ENCODE measurements around the gene ST8SIA6. TPM values are rescaled to one million over a fixed set of nuclear protein-coding genes. Genes with fewer than 3 reads are reported as not detected.

Gene ST8SIA6
- total and polyA plus RNA-seq, 9 of the 15 experiments (the other 6 are each of a cell fraction or from before 2014, with no cell fraction given): 0.69 to 6.7 (median 5.0) TPM

DNA sequence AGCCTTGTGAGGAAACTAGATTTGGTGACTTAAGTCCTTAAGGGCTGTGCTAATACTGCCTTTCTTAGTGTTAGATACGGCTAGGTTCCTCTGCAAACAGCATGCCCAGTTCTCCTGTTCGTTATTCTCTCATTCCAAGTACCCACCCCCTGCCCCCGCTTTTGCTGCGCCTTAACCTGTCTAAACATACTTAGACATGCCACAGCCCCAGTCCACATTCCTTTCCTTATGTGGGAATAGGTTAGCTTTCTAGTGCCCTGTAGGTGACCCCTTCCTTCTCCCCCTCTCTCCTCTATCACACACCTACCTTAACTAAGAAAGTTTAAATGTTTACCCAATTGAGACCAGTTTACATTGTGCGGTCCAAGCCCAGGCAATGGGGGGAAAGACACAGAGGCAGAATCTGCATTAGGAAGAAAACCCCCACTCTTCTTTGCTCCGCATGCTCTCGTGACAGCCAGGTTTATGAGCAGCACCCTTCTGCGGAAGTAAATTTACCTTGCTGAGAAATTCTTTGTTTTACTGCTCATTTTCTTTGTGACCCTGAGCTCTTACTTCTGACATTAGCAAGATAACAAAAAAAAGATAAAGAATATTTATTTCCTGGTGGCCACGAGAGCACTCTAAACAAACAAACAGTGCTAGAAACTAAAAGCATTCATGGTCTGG is 177.5 kb downstream of the ST8SIA6 start (continued):
- TF ChIP-seq, protein P1, sequence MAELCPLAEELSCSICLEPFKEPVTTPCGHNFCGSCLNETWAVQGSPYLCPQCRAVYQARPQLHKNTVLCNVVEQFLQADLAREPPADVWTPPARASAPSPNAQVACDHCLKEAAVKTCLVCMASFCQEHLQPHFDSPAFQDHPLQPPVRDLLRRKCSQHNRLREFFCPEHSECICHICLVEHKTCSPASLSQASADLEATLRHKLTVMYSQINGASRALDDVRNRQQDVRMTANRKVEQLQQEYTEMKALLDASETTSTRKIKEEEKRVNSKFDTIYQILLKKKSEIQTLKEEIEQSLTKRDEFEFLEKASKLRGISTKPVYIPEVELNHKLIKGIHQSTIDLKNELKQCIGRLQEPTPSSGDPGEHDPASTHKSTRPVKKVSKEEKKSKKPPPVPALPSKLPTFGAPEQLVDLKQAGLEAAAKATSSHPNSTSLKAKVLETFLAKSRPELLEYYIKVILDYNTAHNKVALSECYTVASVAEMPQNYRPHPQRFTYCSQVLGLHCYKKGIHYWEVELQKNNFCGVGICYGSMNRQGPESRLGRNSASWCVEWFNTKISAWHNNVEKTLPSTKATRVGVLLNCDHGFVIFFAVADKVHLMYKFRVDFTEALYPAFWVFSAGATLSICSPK (IDR thresholded peaks at IDR 0.05; ENCODE audit: borderline replicate concordance): no peak

DNA sequence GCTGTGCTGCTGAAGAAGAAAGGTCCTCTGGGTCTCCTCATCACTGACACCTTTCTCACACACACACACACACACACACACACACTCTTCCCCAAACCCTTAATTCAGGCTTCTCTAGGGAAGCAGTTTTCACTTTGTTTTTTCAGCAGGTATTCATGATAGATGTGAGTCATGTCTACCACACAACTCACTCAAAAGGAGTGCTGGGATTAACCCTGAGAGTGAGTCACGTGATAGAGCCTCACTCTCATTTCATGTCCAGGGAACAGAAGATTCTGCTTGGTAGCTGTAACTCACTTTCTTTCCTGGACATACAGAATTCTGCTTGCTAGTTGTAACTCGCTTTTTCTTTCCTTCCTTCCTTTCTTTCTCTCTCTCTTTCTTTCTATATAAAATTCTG is 181.0 kb downstream of the ST8SIA6 start:
- ChIA-PET CTCF (ENCODE audit: low intra/inter-chr PET ratio) (no interaction called here), POLR2A (interaction anchor here (0.7 to 0.8 kb wide), 2 partner anchors 174 to 431 kb away, joined by 3 to 4 read pairs; no protein-coding TSS in a partner anchor)
- Histone ChIP-seq H3K9me3 (replicated peaks; ENCODE audit: control insufficient read depth, insufficient read depth, low read depth, low read length) (no peaks in the 10 kb centered on the region), H3K4me3 (no peak overlapping the region), H4K20me1 (replicated peaks; ENCODE audit: control insufficient read depth, insufficient read depth, low read length) (no peaks in the 10 kb centered on the region), H3K79me2 (ENCODE audit: control insufficient read depth, insufficient read depth, low read length) (no peaks in the 10 kb centered on the region), H3K9ac (ENCODE audit: insufficient read depth in 1 of 2, low read depth in 2 of 2, low read length in 2 of 2) (no peak overlapping the region), H3K36me3 (ENCODE audit: control insufficient read depth, insufficient read depth, low read length) (no peaks in the 10 kb centered on the region), H3K9me1 (ENCODE audit: control insufficient read depth, insufficient read depth, low read length) (no peaks in the 10 kb centered on the region), H3K4me2 (ENCODE audit: insufficient read depth, low read length) (no peak overlapping the region), H2AFZ (ENCODE audit: low read depth, low read length) (no peak overlapping the region), H3K27me3 (ENCODE audit: control insufficient read depth in 2 of 2, insufficient read depth in 2 of 2, low read length in 2 of 2) (0 out of 5 replicates have a peak, but pooled peaks cover 0 to 2% of the 10 kb centered on the region in 2 experiments), H3K27ac (ENCODE audit: extremely low read depth, low read depth, low read length) (no peak overlapping the region), H3K4me1 (replicated peaks in 1 of 2; ENCODE audit: control insufficient read depth in 2 of 2, insufficient read depth in 2 of 2, low read length in 2 of 2) (no peaks in the 10 kb centered on the region)
- intact Hi-C loops (cut with micrococcal nuclease) (no loop called here), in situ Hi-C loops (cut with MboI) (no loop called here)
- no TSS peak for BruUV-seq (replicated peaks)
- no peak for ATAC-seq
- no peak for DNase-seq (ENCODE audit: extremely low read depth in 1 of 4, low spot score in 3 of 4)
- FAIRE-seq: no peak
- WGBS (ENCODE audit: insufficient coverage, low coverage, missing lambda C conversion rate): 11% methylated on average over 1 of the region's 2 CpGs
- TF ChIP-seq GATAD2B (IDR thresholded peaks at IDR 0.05; ENCODE audit: borderline replicate concordance): no peak
- no peak for TF ChIP-seq HNRNPH1 (optimal IDR thresholded peaks at IDR 0.05; ENCODE audit: low read depth, low read length)
- no peak for TF ChIP-seq FOS (IDR thresholded peaks at IDR 0.05; ENCODE audit: extremely low read depth, insufficient read length)
- TF ChIP-seq CBFA2T2 (conservative IDR thresholded peaks at IDR 0.05): peak; percentile 64
- TF ChIP-seq TCFL5 (CRISPR knock-in tag; conservative IDR thresholded peaks at IDR 0.05): no peak
- TF ChIP-seq TOE1 (IDR thresholded peaks at IDR 0.05; ENCODE audit: borderline replicate concordance): peak; percentile 92
- no peak for TF ChIP-seq TOE1 (CRISPR knock-in tag; IDR thresholded peaks at IDR 0.05; ENCODE audit: borderline replicate concordance, low read depth)
- TF ChIP-seq, protein P2, sequence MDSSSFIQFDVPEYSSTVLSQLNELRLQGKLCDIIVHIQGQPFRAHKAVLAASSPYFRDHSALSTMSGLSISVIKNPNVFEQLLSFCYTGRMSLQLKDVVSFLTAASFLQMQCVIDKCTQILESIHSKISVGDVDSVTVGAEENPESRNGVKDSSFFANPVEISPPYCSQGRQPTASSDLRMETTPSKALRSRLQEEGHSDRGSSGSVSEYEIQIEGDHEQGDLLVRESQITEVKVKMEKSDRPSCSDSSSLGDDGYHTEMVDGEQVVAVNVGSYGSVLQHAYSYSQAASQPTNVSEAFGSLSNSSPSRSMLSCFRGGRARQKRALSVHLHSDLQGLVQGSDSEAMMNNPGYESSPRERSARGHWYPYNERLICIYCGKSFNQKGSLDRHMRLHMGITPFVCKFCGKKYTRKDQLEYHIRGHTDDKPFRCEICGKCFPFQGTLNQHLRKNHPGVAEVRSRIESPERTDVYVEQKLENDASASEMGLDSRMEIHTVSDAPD (CRISPR knock-in tag; IDR thresholded peaks at IDR 0.05): no peak
- TF ChIP-seq, protein P3, sequence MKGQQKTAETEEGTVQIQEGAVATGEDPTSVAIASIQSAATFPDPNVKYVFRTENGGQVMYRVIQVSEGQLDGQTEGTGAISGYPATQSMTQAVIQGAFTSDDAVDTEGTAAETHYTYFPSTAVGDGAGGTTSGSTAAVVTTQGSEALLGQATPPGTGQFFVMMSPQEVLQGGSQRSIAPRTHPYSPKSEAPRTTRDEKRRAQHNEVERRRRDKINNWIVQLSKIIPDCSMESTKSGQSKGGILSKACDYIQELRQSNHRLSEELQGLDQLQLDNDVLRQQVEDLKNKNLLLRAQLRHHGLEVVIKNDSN (CRISPR knock-in tag; IDR thresholded peaks at IDR 0.05): peak; percentile 67
- TF ChIP-seq, protein P4, sequence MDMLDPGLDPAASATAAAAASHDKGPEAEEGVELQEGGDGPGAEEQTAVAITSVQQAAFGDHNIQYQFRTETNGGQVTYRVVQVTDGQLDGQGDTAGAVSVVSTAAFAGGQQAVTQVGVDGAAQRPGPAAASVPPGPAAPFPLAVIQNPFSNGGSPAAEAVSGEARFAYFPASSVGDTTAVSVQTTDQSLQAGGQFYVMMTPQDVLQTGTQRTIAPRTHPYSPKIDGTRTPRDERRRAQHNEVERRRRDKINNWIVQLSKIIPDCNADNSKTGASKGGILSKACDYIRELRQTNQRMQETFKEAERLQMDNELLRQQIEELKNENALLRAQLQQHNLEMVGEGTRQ (CRISPR knock-in tag; IDR thresholded peaks at IDR 0.05): peak; percentile 65
- TF ChIP-seq ZNF75A (CRISPR knock-in tag; IDR thresholded peaks at IDR 0.05): no peak
- peak; percentile 90 for TF ChIP-seq RAD51 (IDR thresholded peaks at IDR 0.05; ENCODE audit: borderline replicate concordance, low read depth)
- TF ChIP-seq ZFP30 (CRISPR knock-in tag; IDR thresholded peaks at IDR 0.05; ENCODE audit: borderline replicate concordance): no peak

Data from K562 (cell line).